ENCODE measurements around the gene FGD2.

The FGD2 gene

DNA sequence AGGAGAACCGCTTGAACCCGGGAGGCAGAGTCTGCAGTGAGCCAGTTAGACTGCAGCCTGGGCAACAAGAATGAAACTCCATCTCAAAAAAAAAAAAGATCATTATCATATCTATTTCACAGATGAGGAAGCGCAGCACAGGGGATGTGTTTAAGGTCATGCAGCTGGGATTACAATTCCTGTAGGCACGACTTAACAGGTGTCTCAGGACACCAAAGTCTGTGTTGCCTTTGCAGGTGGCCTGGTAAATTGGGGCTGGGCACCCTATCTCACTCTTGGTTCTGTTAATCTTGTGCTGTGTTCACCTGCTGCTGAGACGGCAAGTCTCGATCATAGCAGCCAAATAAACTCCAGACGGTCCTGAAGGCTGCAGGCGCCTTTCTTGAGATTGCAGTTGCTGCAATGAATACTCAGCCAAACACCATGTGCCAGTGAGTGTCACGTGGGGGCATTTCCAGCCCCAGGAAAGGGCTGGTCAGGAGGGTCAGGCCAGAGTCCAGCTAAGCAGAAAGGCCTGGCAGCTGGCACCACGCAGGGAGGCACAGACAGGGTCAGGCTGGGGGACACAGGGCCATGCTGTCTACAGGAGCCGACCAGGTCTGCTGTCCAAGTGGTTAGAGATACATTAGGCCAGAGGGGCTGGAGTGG is 55.8 kb downstream of the FGD2 start:
- peak overlapping the region; percentile 98 for H3K27ac ChIP-seq
- peaks cover 67% of the 10 kb centered on the region for H3K4me1 ChIP-seq (ENCODE audit: low read depth, poor library complexity, severe bottlenecking)
- H3K79me2 ChIP-seq (ENCODE audit: insufficient read depth, low read depth) = no peaks in the 10 kb centered on the region
- peak overlapping the region; percentile 74 for H3K9ac ChIP-seq
- H3K4me2 ChIP-seq = peak overlapping the region; percentile 70
- peak overlapping the region; percentile 29; the same call in 1 of the 2 replicates for H2AFZ ChIP-seq (ENCODE audit: low read depth)
- no peaks in the 10 kb centered on the region for H4K20me1 ChIP-seq (ENCODE audit: insufficient read depth)
- no peaks in the 10 kb centered on the region for H3K36me3 ChIP-seq (ENCODE audit: insufficient read depth)
- H3K4me3 ChIP-seq (IDR thresholded peaks at IDR 0.05; ENCODE audit: insufficient read depth, low read depth, low read length) = no peak overlapping the region
- no peaks in the 10 kb centered on the region for H3K27me3 ChIP-seq (ENCODE audit: insufficient read depth, low read depth)
- TF ChIP-seq, protein P1, sequence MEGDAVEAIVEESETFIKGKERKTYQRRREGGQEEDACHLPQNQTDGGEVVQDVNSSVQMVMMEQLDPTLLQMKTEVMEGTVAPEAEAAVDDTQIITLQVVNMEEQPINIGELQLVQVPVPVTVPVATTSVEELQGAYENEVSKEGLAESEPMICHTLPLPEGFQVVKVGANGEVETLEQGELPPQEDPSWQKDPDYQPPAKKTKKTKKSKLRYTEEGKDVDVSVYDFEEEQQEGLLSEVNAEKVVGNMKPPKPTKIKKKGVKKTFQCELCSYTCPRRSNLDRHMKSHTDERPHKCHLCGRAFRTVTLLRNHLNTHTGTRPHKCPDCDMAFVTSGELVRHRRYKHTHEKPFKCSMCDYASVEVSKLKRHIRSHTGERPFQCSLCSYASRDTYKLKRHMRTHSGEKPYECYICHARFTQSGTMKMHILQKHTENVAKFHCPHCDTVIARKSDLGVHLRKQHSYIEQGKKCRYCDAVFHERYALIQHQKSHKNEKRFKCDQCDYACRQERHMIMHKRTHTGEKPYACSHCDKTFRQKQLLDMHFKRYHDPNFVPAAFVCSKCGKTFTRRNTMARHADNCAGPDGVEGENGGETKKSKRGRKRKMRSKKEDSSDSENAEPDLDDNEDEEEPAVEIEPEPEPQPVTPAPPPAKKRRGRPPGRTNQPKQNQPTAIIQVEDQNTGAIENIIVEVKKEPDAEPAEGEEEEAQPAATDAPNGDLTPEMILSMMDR (conservative IDR thresholded peaks at IDR 0.05; ENCODE audit: low read depth, low read length) = no peak

DNA sequence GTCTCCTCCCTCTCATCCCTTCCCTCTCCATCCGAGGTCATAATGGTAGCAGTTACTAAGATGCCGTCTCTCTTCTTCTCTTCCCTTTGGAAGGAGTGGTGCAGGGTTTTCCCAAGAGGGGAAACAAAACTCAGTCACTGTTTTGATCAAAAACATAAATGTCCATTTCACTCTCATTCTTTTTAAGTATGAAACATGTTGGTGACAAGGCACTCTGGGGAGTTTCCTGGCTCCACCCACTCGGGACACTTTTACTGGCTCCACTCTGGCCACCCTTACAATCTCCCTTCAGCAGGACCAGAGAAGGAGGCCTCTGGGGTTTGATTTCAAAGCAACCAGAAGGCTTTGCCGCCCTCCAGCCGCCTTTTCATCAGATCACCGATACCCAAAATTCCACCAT is 57.0 kb downstream of the FGD2 start:
- peak overlapping the region; percentile 70 for H3K4me2 ChIP-seq
- peak overlapping the region; percentile 74; the same call in 1 of the 2 replicates for H3K9ac ChIP-seq
- peak overlapping the region; percentile 98 for H3K27ac ChIP-seq
- peak overlapping the region; percentile 36; the same call in 1 of the 2 replicates for H2AFZ ChIP-seq (ENCODE audit: low read depth)
- no peaks in the 10 kb centered on the region for H3K79me2 ChIP-seq (ENCODE audit: insufficient read depth, low read depth)
- no peak overlapping the region for H3K4me3 ChIP-seq (IDR thresholded peaks at IDR 0.05; ENCODE audit: insufficient read depth, low read depth, low read length)
- H3K27me3 ChIP-seq (ENCODE audit: insufficient read depth, low read depth) = no peaks in the 10 kb centered on the region
- H3K36me3 ChIP-seq (ENCODE audit: insufficient read depth) = no peaks in the 10 kb centered on the region
- H3K4me1 ChIP-seq (ENCODE audit: low read depth, poor library complexity, severe bottlenecking) = peaks cover 59% of the 10 kb centered on the region
- H4K20me1 ChIP-seq (ENCODE audit: insufficient read depth) = no peaks in the 10 kb centered on the region
- TF ChIP-seq, protein P1 (conservative IDR thresholded peaks at IDR 0.05; ENCODE audit: low read depth, low read length) = no peak

DNA sequence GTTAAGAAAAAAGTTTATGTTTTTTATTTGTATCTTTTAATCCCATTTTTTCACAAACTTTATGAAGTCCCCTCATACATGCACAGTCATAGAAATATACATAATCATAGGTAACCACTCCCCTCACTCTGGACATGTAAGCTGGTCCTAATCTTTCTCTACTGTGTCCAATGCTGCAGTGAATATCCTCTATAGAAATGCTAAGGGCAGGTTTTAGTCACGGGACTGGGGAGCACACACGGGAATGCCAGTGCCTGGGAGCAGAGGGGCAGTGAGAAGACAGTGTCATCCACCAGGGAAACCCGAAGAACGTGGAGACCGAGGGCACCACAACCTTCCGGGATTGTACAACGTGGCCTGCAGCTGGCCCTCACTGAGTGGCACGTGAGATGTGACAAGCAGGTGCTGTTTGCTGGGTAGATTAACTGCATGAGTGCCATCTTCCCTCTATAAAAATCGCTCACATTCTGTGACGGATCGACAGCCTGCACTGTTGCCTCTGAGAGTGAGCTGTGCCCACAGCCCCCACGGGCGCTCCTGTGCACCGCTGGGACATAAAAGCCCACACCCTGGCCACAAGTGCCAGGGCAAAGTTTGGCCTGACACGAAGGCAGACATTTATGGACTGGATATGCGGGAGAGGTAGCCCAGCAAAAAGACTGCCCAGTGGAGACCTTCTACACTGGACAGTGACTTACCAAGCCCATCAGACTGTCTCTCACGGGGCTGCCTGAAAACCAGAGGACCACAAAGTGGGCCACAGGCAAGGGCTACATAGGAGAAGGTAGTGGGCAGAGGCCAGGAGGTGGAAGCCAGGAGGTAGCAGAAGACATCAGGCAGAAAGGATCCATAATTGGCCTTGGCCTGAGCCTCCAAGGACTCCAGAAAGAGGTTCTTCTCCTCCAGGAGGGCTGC is 63.2 kb downstream of the FGD2 start:
- no peaks in the 10 kb centered on the region for H3K79me2 ChIP-seq (ENCODE audit: insufficient read depth, low read depth)
- H3K27me3 ChIP-seq (ENCODE audit: insufficient read depth, low read depth) = no peaks in the 10 kb centered on the region
- H3K4me2 ChIP-seq = no peak overlapping the region
- no peak overlapping the region for H3K4me3 ChIP-seq (IDR thresholded peaks at IDR 0.05; ENCODE audit: insufficient read depth, low read depth, low read length)
- H3K9ac ChIP-seq = no peak overlapping the region
- H4K20me1 ChIP-seq (ENCODE audit: insufficient read depth) = no peaks in the 10 kb centered on the region
- H3K36me3 ChIP-seq (ENCODE audit: insufficient read depth) = no peaks in the 10 kb centered on the region
- H2AFZ ChIP-seq (ENCODE audit: low read depth) = no peak overlapping the region
- peaks cover 56% of the 10 kb centered on the region for H3K4me1 ChIP-seq (ENCODE audit: low read depth, poor library complexity, severe bottlenecking)
- TF ChIP-seq, protein P1 (conservative IDR thresholded peaks at IDR 0.05; ENCODE audit: low read depth, low read length) = no peak
- no peak overlapping the region for H3K27ac ChIP-seq

DNA sequence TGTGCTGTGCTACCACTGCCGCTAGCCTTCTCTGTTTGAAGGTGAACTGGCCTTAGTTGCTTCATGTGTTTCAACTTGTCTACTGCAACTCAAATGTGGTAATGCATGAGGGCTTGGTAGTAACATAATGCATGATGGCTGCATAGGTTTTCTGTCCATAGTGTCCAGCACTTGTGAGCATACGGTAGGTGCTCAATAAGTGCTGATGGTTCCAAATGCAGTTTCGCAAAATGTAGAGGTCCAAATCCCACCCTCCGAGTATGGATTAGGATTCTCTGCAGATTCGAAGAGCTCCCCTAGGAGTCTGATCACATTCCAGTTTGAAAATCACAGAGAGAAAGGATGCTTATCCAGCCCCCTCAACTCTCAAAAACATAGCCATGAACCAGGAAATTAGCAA is 64.2 kb downstream of the FGD2 start:
- Histone ChIP-seq H3K4me3 (IDR thresholded peaks at IDR 0.05; ENCODE audit: insufficient read depth, low read depth, low read length) (no peak overlapping the region), H4K20me1 (ENCODE audit: insufficient read depth) (no peaks in the 10 kb centered on the region), H3K4me1 (ENCODE audit: low read depth, poor library complexity, severe bottlenecking) (peaks cover 62% of the 10 kb centered on the region), H3K27ac (no peak overlapping the region), H3K79me2 (ENCODE audit: insufficient read depth, low read depth) (no peaks in the 10 kb centered on the region), H2AFZ (ENCODE audit: low read depth) (no peak overlapping the region), H3K9ac (no peak overlapping the region), H3K27me3 (ENCODE audit: insufficient read depth, low read depth) (no peaks in the 10 kb centered on the region), H3K4me2 (no peak overlapping the region), H3K36me3 (ENCODE audit: insufficient read depth) (no peaks in the 10 kb centered on the region)
- TF ChIP-seq, protein P1 (conservative IDR thresholded peaks at IDR 0.05; ENCODE audit: low read depth, low read length) = no peak
